Measurements from ENCODE around the gene CNTNAP2.
"Not testable (repeated sequence)": the region's sequence is repeated elsewhere in the genome, so short reads cannot be mapped to it uniquely, and the experiment has no call there.

The CNTNAP2 gene

DNA sequence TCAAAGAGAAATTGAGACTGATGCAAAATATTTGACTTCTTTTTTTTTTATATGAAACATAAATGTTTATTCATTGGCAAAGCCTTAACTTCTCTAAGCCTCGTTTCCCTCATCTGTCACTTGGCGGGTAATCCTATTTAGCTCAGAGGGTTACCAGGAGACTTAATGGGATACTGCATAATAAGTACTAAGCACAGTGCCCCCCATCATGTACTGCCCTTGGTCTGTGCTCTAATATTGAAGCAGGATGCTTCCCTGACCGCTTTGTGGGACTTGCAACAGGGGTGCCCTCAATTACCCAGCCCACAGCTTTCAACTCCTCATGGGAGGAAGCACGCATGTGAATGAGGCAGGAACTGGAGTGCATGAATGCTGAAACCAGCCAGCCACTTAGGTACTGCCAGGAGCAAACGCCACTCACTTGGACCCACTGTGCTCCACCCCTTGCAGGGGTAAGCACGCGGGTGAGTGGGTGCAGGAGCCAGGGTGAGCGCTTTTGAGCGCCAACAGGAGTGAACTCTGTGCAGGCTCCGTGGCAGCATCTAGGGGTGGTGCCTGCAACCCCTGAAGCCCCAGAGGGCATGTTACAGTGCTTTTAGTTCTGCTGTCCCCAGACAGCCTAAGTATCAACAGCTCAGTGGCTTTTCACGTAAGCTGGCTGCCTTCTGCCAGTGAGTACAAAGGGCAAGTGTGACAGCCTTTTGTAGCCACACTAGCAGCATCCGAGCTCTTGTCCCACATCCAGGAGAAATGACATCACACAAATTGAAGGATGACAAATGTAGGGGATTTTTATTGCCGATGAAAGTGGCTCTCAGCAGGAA, 2264.2 kb downstream of the CNTNAP2 start:
- DNase-seq, result no peak

DNA sequence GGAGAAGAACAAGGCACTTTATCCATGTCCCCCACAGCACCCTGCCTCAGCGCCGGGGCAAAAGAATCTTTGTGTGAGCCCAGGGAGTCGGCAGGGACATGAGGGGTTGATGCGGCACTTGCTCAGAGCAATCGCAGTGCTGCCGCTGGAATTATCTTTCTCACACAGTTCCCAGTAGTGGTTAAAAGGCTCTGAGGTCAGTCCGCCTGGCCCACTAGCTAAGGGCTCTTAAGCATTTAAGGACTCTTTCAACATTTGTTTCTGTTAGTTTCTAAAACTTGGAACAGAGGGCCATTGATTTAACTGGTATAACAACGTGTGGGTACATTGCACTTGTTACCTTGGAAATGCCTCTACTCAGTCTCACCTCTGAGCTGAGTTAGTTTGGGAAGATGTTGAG, 2266.0 kb downstream of the CNTNAP2 start:
- no peak for DNase-seq

DNA sequence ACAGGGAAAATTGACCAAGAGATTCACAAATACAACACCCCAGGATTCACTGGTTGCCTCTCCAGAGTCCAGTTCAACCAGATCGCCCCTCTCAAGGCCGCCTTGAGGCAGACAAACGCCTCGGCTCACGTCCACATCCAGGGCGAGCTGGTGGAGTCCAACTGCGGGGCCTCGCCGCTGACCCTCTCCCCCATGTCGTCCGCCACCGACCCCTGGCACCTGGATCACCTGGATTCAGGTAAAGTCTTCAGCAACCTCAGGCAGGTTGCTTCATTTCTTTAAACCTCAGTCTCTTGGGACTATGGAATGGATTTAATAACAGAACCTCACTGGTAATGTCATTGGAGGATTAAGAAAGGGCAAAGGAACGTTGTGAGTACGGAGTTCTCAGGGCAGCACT, 2267.1 kb downstream of the CNTNAP2 start:
- DNase-seq, result no peak

DNA sequence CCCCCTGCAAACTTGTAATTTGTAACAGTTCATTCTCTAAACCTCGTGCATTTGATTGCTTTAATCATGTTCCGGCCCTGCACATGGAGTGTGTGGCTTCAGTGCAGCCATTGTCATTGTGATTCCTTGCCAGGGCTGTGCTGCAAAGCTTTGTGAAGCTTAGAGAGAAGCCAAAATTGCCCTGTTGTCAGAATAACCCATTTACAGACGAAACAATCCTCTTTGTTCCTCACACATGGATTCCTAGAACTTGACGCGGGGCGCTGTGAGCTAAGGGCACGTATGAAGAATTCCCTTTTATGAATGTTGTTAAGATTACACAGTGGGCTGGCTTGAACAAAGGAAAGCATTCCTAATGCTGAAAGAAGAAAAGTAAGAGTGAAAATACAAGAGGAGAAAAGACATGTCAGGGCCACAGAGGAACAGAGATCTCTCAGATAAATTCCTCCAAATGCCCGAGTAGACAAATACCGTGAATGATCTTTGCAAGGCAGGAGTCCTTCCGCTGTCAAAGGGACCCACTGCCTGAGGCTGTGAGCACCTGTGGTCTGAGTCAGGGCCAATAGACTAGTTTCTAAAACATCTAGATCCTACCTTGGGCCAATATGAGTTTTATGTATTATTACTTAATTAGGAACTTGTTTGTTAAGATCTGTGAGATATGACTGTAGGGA, 2268.5 kb downstream of the CNTNAP2 start:
- no peak for DNase-seq

DNA sequence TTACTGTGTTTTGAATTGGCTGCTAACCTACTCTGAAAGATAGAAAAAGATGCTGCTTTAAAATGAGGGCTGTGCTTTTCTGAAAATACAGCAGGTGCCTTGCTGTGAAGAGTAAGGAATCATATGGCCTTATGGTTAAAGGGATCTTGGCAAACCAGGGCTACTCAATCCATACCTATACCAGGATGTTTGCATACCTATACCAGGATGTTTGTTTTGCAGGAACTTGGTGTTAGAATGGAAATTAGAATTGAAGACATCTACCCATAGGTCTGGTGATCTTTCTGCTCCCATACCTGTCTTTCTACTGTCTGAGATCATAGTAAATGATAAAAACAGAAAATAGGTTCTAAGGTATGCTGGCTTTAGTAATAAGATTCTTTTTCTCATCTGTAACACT, 2273.8 kb downstream of the CNTNAP2 start:
- DNase-seq, result no peak

DNA sequence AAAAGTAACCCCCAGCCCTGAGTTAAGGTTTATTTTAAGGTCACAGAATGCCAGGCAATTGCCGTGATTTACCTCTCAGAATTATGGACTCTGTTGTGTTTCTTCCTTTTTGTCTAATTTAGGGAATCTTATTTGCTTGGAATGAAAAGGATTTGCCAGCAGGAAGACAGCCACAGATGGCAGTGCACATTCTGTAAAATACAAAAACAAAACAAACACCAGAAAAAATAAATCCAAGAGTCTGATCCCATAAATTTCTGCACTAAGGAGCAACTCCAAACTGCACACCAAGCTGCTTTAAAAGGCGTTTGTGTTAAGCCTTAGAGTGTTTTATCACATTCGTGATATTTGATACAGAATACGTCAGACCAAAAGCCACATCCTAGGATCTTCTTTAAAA, 2275.0 kb downstream of the CNTNAP2 start:
- DNase-seq, result no peak

DNA sequence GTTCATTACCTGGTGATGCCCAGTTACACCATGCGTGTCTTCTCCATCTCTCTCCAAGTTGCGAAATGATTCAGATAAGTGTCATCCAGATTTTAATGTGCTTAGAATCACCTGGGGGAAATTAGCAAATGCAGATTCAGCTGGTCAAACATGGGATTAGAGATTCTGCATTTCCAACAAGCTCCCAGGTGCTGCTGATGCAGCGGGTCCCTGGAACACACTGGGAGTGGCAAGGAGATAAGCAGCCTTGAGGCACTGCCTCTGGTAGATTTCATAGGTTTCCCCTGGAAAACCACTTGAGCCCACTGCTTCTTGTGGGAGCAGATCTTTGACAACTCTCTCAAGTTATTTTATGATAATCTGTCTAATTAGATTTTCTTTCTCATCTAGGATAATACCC, 2278.0 kb downstream of the CNTNAP2 start:
- no peak for DNase-seq

DNA sequence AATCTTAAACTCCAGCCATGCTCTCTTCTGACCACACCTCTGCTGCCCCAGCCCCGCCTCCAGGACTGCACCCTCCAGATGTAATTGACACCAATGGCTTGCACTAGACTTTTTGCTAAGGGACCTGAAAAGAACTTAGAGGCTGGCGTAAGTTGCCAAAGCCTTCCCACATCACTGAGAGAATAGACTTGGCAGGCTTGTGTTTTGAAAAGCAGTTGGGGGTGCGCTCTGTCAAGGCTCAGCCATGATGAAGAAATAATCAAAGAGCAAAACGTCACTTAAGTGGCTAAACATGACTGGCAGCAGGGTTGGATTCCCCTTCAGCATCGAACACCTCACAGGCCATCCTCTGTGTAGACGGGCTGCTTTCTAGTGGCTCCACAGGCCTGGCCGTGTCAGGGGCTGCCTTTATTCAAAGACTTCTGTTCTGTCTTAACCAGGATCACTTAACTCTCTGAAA, 2278.8 kb downstream of the CNTNAP2 start:
- no peak for DNase-seq

DNA sequence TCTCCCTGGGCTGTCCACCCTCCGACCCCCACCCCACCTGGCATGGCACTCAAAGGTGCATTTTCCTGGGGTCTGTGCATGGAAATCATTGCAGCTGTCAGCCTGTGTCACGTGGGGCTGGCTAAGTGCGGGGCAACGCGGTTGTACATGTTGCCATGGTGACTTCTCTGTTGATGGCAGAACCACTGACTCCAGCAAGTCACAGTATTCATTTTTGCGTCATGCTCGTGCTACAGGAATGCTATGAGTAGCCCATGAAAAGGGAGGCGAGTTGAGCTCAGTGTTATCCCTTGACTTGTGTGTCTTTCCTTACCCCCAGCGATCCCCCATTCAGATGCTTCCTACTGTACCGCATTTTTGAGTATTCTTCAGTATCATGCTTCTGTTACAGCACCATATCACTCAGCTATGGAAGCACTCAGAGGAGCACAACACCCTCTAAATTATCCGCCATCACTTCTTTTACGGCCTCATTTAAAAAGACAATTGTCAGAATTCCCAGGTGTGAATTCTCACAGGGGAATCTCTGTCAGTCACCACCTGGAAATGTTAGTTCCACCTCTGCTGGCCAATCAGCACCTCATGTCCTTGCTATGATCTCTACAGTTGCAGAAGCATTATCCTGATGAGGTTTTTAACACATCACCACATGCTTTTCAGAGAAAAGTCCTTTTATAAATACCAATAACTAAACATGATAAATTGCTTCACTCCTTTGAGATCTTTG, 2279.6 kb downstream of the CNTNAP2 start:
- no peak for DNase-seq

DNA sequence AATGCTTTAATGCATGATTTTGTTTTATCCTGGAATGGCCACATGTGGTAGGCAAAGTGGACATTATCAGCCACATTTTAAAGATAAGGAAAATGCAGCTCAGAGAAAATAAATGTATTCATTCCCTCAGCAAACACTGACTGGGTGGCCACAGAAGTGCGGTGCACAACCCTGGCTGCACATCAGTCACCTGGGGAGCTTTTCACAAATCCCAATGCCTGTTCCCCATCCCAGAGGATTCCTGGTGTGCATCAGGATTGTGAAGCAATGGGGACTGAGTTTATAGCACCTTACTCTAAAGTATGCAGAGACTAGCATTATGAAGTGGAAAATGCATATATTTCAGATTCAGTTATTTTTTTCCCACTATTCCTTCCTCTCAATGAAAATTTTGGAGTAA, 2280.5 kb downstream of the CNTNAP2 start:
- no peak for DNase-seq

DNA sequence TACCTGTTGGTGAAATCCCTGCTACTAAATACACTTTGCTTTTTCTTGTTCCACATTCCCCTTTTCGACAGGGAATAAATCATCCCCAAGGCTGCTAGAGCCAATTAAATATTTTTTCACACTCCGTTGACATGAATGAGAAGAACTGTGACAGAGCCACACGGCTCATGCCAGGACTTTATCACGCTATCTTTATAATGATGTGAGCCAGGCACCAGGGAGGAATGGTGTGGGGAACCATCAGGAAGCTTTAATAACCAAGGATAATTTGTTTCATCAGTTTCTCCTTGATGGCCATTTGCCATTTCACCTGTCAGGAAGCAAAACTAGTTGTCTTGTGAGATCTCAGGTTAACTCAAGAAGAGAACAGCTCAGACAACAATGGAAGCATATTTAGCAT, 2280.9 kb downstream of the CNTNAP2 start:
- no peak for DNase-seq

DNA sequence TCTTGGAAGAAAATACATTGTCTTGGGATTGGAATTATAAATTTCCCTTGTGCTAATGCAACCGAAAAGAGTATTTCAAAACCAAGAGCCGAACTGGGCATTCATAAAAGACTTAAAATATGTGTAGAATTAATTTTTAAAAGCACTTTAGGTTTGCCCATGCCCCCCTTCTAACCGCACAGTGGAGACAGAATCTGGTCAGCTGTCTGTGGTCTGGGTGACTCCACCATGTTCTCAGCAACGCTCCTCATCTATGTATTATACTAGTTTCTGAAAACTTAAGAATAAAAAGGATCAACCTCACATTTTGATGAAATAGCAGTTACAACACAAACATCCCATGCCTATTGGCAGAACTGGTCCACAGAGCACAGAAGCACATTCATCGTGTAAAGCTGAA, 2281.4 kb downstream of the CNTNAP2 start:
- DNase-seq, result no peak

DNA sequence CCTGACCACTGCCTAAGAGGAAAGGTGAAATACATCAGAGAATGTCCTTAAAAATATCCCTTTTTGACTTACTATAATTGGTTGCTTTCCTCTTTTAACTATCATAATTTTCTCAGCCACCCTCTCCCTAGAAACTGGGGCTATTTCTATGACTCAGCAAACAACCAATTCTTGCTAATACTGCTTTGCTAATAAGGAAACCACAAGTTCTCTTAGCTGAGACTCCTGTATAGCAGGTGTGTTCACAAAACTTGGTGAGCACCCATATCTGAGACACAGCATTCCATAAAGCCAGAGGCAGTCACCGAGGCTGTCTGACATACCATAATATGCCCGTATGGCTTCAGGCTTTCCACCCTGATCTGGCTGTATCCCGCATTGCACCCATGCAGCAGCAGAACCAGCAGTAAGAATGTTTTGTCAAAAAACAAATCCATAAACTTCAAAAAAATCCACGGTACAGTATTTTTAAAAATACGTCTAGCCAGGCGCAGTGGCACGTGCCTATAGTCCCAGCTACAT, 2282.3 kb downstream of the CNTNAP2 start:
- DNase-seq, result no peak

DNA sequence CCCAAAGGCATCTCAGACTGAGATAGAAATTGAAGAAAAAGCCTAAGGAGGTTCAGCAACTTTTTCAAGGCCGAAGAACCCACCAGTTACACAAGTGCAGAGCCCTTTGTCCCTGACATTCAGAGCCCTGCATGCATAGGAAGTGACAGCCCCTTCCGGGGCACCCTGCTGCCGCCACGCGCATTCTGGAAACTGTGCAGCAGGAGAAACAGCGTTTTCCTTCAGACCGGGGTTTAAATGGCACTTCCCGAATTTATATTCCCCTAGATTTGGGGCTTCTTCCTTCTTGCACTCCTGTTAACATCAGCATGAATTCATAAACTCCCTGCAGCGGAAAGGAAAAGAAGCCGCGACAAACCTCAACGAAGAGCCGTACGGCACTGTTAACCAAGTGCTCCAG, 2283.5 kb downstream of the CNTNAP2 start:
- DNase-seq, result no peak

DNA sequence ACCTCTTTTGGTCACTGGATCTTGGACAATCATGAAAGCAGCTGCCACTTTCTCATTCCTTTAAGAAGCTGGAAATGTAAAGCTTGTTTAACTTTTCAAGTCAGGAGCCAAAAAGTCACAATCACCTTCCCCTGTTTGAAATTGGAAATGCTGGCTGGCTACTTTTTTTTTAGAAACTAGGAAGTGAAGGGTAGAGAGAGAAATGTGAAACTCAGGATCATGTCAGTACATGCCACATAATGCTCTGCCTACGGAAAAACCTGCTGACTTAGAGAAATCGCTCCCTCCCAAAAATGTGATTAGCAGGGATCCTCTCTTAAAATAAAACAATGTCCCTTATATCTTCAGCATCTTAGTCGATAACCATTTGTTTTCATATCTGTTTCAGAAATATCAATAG, 2285.6 kb downstream of the CNTNAP2 start:
- no peak for DNase-seq

DNA sequence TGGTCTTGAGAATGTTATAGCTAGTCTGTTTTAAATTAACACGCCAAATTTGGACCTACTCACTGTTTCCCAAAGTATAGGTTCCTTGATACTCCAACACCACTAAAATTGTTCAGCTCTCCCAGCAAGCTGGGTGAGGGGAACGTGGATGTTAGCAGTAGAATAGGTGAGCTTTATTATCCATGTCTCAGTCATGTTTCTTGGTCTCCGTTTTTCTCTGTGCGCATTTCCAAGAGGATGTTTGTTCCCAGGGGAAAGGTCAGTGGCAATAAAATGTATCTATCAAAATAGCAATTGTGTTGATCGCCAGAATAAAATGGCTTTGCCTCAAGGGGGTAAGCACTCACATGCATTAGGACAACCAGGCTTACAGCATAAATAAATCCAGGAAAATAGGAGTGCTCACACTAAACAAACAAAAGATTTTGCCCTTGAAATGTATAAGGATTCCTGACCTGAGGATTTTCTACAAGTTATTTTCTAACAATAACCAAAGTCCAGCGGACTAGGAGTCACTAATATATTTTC, 2286.9 kb downstream of the CNTNAP2 start:
- no peak for DNase-seq

DNA sequence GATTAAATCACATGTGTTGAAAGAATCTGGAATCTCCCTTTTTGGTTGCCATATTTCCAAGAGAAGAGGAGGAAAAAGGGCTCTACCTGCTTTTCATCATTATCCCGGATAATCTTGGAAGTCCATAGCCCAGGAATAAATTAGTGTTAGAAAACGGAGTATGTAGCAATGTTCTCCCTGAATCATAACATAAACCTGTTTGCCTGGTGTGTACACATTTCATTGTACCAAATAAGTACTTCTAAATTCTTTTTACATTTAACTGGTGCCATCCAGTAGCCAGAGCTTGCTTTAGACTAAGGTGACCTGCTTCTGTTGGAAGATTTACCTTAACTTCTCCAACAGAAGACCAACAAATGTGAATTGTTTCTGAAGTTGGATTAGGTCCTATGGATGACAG, 2291.7 kb downstream of the CNTNAP2 start:
- DNase-seq, result no peak

DNA sequence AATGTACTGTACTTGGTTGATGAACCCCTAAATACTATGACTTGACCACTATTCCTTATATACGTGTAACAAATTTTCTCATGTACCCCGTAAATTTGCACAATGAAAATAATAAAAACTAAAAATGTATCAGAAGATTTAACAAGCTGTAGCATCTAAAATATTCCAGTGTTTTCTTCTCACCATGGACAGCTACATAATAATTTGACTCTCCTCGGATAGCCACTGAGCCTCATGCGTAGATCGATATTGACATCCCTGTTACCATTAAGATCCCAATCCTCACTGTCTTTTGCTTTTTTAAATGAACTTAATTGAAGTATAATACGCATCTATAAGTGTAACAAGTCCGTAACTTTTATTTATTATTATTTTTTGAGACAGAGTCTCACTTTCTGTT, 2294.3 kb downstream of the CNTNAP2 start:
- DNase-seq, result no peak

DNA sequence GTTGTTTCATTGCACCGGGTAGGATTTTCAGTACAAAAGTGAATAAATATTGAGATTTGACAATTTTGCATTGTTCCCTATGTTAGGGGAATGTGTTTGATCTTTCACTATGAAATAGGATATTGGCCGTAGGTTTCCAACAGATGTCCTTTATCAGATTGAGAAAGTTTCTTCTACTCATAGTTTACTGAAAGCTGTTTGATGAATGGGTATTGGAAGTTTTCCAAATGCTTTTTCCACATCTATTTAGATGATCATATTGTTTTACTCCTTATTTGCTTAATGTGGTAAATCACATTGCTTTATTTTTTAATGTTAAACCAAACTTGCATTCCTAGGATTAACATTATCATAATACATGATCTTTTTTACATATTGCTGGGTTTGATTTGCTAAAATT, 2296.1 kb downstream of the CNTNAP2 start:
- no peak for DNase-seq

DNA sequence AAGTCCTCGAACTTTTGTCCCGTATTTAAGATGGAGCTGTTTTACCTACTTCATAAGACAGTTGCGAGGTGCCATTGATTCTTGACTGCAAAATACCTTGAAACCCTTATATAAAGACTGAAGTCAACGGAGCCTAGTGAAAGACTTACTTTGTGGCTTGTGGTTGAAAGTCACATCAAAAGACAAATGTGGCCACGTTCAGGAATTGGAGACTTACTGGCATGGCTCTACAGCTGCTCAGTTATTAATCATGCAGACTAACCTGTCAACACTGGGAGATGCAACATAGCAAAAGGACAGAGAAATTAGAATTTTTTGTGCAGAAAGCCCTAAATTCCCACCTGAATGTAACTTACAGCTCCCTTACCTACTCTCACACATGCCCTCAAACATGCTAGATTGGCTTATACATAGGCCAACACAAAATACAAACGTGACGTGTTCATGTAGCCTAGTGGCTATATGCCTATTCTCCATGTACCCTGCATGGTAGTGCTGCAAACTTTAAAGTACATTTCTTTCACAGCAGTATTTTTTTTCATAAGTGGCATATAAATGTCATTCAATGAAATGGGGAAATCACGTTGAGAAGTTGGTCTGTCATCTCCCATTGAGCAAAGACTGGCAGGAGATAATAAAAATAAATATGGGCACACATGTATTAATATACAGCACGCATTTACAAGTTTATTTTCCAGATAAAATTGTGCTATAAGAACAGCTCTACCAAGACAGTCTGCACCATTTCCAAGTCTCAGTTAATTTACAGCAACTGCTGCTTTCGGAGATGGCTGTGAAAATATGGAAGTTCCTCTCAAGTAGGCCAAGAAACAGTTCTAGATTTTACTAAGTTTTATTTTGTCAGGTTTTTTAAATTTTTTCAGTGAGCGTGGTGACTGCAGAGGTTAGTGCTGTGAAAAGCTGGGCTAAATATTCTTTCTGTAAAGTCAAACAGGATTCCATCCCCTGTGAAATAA, 2303.5 kb downstream of the CNTNAP2 start:
- DNase-seq, result no peak

DNA sequence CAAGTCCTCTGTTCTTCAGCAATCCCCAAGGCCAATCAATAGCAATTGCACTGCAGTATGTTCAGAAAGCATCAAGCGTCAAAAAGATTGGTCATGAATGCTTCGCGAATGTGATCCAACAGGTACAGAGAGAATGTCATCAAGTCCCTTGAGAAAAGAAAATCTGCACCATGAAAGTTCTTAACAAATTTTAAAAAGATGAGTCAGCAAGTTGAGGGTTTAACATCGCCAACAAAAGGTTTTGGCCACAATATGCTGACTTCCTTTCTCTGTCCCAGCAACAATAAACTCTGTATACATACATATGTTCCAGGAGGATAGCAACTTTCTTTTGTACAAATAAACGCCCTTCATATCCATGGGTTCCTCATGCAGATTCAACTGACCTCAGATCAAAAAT, 2305.4 kb downstream of the CNTNAP2 start:
- no peak for DNase-seq

DNA sequence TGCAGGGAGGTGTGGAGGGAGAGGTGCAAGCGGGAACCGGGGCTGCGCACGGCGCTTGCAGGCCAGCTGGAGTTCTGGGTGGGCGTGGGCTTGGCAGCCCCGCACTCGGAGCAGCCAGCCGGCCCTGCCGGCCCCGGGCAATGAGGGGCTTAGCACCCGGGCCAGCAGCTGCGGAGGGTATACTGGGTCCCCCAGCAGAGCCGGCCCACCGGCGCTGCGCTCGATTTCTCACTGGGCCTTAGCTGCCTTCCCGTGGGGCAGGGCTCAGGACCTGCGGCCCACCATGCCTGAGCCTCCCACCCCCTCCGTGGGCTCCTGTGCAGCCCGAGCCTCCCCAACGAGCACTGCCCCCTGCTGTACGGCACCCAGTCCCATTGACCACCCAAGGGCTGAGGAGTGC, 2309.8 kb downstream of the CNTNAP2 start:
- not testable (repeated sequence) for DNase-seq
